CD14-positive monocyte (primary cell): ENCODE data around the gene SPATA6L. TPM values are rescaled to one million over a fixed set of nuclear protein-coding genes. Genes with fewer than 3 reads are reported as not detected.

Experiments used
- DNase-seq, 3 donors: peaks; one replicate each; pipeline ENCODE4 v3.0.0-alpha.2; 2011 to 2022
- H2AFZ ChIP-seq: 2 replicates; pipeline ENCODE4 v1.6.0; 2012; ENCODE audit warnings: mild to moderate bottlenecking, low read depth, low read length, inconsistent platforms; ENCODE audit not compliant: insufficient read depth, poor library complexity, severe bottlenecking
- H3K27ac ChIP-seq, 2 donors: 1 replicate in 1 of 2; 2 replicates in 1 of 2; pipeline ENCODE4 v1.5.1; 2012 to 2013; ENCODE audit warnings: low read length in 2 of 2, control low read depth in 1 of 2, inconsistent platforms in 1 of 2, low read depth in 1 of 2, mild to moderate bottlenecking in 1 of 2
- H3K27me3 ChIP-seq, 2 donors: one replicate each; pipeline versions ENCODE4 v1.6.0 to v1.6.1; 2011 to 2013; ENCODE audit warnings: low read length in 2 of 2; ENCODE audit not compliant: control insufficient read depth in 2 of 2, insufficient read depth in 2 of 2
- H3K36me3 ChIP-seq, 2 donors: replicated peaks in 1 of 2; 1 replicate in 1 of 2; 2 replicates in 1 of 2; pipeline versions ENCODE4 v1.5.1 to v1.6.1; 2012 to 2013; ENCODE audit warnings: low read length in 2 of 2, control low read depth in 1 of 2, inconsistent platforms in 1 of 2, mild to moderate bottlenecking in 1 of 2; ENCODE audit not compliant: insufficient read depth in 2 of 2, control insufficient read depth in 1 of 2
- H3K4me1 ChIP-seq, 2 donors: 1 replicate in 1 of 2; 2 replicates in 1 of 2; pipeline versions ENCODE4 v1.5.1 to v1.6.1; 2012 to 2013; ENCODE audit warnings: low read length in 2 of 2, control low read depth in 1 of 2, inconsistent platforms in 1 of 2, mild to moderate bottlenecking in 1 of 2, moderate library complexity in 1 of 2; ENCODE audit not compliant: insufficient read depth in 2 of 2, control insufficient read depth in 1 of 2
- H3K4me2 ChIP-seq: replicated peaks from 2 replicates; pipeline ENCODE3; 2012; ENCODE audit warnings: low read length, moderate library complexity, mild to moderate bottlenecking; ENCODE audit not compliant: poor library complexity, severe bottlenecking; ENCODE audit errors: extremely low read depth
- H3K4me3 ChIP-seq, 3 experiments: fragments of 200-600 bp in 1 of 3; sonication (generic) in 1 of 3; replicated peaks in 1 of 3; 1 replicate in 2 of 3; 2 replicates in 1 of 3; pipeline ENCODE4 v1.5.1; 2011 to 2013; ENCODE audit warnings: low read length in 3 of 3, mild to moderate bottlenecking in 3 of 3, control low read depth in 2 of 3, low read depth in 2 of 3, inconsistent platforms in 1 of 3, moderate library complexity in 1 of 3
- H3K79me2 ChIP-seq: 2 replicates; pipeline ENCODE4 v1.6.0; 2012; ENCODE audit warnings: mild to moderate bottlenecking, control low read depth, inconsistent platforms, low read length, moderate library complexity; ENCODE audit not compliant: insufficient read depth
- H3K9ac ChIP-seq: 2 replicates; pipeline ENCODE4 v1.6.0; 2017; ENCODE audit warnings: low read length, mild to moderate bottlenecking; ENCODE audit not compliant: insufficient read depth, poor library complexity, severe bottlenecking
- H3K9me3 ChIP-seq, 2 donors: replicated peaks in 1 of 2; 1 replicate in 1 of 2; 2 replicates in 1 of 2; pipeline versions ENCODE4 v1.5.1 to v1.6.1; 2012 to 2013; ENCODE audit warnings: low read length in 2 of 2, control low read depth in 1 of 2; ENCODE audit not compliant: control insufficient read depth in 1 of 2, insufficient read depth in 1 of 2
- H4K20me1 ChIP-seq: 2 replicates; pipeline ENCODE4 v1.6.0; 2012; ENCODE audit warnings: mild to moderate bottlenecking, low read length, control low read depth, moderate library complexity; ENCODE audit not compliant: insufficient read depth
- H3K27ac Mint-ChIP-seq, 7 donors: one replicate each; pipeline ENCODE4 v1.8.0; 2020; ENCODE audit warnings: mild to moderate bottlenecking in 7 of 7, mixed read lengths in 7 of 7, moderate library complexity in 6 of 7, inconsistent platforms in 2 of 7
- H3K27me3 Mint-ChIP-seq, 3 donors: one replicate each; pipeline ENCODE4 v1.8.0; 2021 to 2022; ENCODE audit warnings: low read depth in 3 of 3, mild to moderate bottlenecking in 3 of 3, mixed read lengths in 3 of 3, moderate library complexity in 3 of 3, inconsistent platforms in 1 of 3
- H3K36me3 Mint-ChIP-seq, 2 donors: one replicate each; pipeline ENCODE4 v1.8.0; 2020; ENCODE audit warnings: mixed read lengths in 2 of 2, inconsistent platforms in 1 of 2, mild to moderate bottlenecking in 1 of 2
- H3K4me1 Mint-ChIP-seq: one replicate; pipeline ENCODE4 v1.8.0; 2020; ENCODE audit warnings: mild to moderate bottlenecking, mixed read lengths
- H3K4me3 Mint-ChIP-seq, 2 donors: one replicate each; pipeline ENCODE4 v1.8.0; 2020; ENCODE audit warnings: mild to moderate bottlenecking in 2 of 2, mixed read lengths in 2 of 2, moderate library complexity in 1 of 2
- H3K9me3 Mint-ChIP-seq, 7 donors: one replicate each; pipeline ENCODE4 v1.8.0; 2020 to 2022; ENCODE audit warnings: mixed read lengths in 7 of 7, mild to moderate bottlenecking in 6 of 7, moderate library complexity in 6 of 7, inconsistent platforms in 2 of 7
- CTCF ChIP-seq: fragments of 200-600 bp; IDR thresholded peaks from one replicate; pipeline ENCODE4 v1.8.0; 2022; ENCODE audit warnings: antibody characterized with exemption, mild to moderate bottlenecking
- WGBS: methylation state at CpG from one replicate; pipeline ENCODE4 v1.1.5; 2013; ENCODE audit warnings: missing lambda C conversion rate; ENCODE audit not compliant: insufficient coverage; 5-methylcytosine and 5-hydroxymethylcytosine counted together
- intact Hi-C, 2 donors: fragments of 100-400 bp; cut with micrococcal nuclease; formaldehyde crosslinking; loops; one replicate each; pipeline versions ENCODE4 v1.15.0 to v1.15.1; 2023
- polyA plus RNA-seq, 3 donors: library from polyadenylated mRNA; depleted of rRNA in 1 of 3; unstranded in 2 of 3; stranded (reverse) in 1 of 3; fragments of 300-500 nt in 2 of 3; fragments of >200 nt in 1 of 3; fragmentation: Illumina TruSeq in 2 of 3; gene quantifications; 1 replicate in 2 of 3; 2 replicates in 1 of 3; pipeline ENCODE4 v1.2.3, GENCODE V29; 2012 to 2021

Gene SPATA6L
- polyA plus RNA-seq, 3 donors: not detected

DNA sequence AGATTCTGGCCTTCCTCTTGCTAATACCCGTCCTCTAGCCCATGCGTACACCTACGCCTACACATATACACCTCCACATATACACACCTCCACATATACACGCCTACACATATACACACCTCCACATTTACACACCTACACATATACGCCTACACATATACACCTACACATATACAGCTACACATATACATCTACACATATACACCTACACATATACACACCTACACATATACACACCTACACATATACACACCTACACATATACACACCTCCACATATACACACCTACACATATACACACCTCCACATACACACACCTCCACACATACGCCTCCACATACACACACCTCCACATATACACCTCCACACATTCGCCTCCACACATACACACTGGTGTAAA lies 47.6 kb upstream of the SPATA6L start:
- no peaks in the 10 kb centered on the region for H3K27me3 Mint-ChIP-seq
- Histone ChIP-seq H3K27ac (no peak overlapping the region), H3K27me3 (no peaks in the 10 kb centered on the region), H3K4me2 (no peak overlapping the region), H3K79me2 (no peaks in the 10 kb centered on the region), H4K20me1 (no peaks in the 10 kb centered on the region), H3K36me3 (peaks cover 22 to 53% of the 10 kb centered on the region in 2 donors), H2AFZ (no peak overlapping the region), H3K4me3 (no peak overlapping the region), H3K4me1 (no peaks in the 10 kb centered on the region), H3K9me3 (no peaks in the 10 kb centered on the region), H3K9ac (no peak overlapping the region)
- intact Hi-C loops: no loop called here
- peaks cover 39 to 51% of the 10 kb centered on the region in 2 donors for H3K36me3 Mint-ChIP-seq
- H3K9me3 Mint-ChIP-seq: no peaks in the 10 kb centered on the region
- TF ChIP-seq CTCF: no peak
- WGBS: 63% methylated on average over 4 of the region's 7 CpGs
- DNase-seq: no peak
- H3K4me3 Mint-ChIP-seq: no peak overlapping the region
- no peaks in the 10 kb centered on the region for H3K4me1 Mint-ChIP-seq
- H3K27ac Mint-ChIP-seq: peak overlapping the region in 1 of 7 donors; percentile 7

- H3K27me3 ChIP-seq: no peaks in the 10 kb centered on the region
- no peaks in the 10 kb centered on the region for H4K20me1 ChIP-seq
- Mint-ChIP-seq H3K9me3 (no peaks in the 10 kb centered on the region), H3K4me3 (no peak overlapping the region), H3K27me3 (no peaks in the 10 kb centered on the region), H3K4me1 (no peaks in the 10 kb centered on the region), H3K27ac (no peak overlapping the region), H3K36me3 (peaks cover 24 to 36% of the 10 kb centered on the region in 2 donors)
- H3K9ac ChIP-seq: no peak overlapping the region
- no peaks in the 10 kb centered on the region for H3K4me1 ChIP-seq
- H3K27ac ChIP-seq: no peak overlapping the region
- H3K36me3 ChIP-seq: peaks cover 15 to 48% of the 10 kb centered on the region in 2 donors
- no peak for TF ChIP-seq CTCF
- intact Hi-C loops: no loop called here
- H2AFZ ChIP-seq: no peak overlapping the region
- DNase-seq: no peak
- H3K4me2 ChIP-seq: no peak overlapping the region
- no peaks in the 10 kb centered on the region for H3K79me2 ChIP-seq
- H3K9me3 ChIP-seq: no peaks in the 10 kb centered on the region
- H3K4me3 ChIP-seq: no peak overlapping the region
These were observed 43.1 kb upstream of the SPATA6L start for GRCh38 chr9:4709380-4709779.
